Measurements from ENCODE around the gene OXER1. TPM values are rescaled to one million over a fixed set of nuclear protein-coding genes. Genes with fewer than 3 reads are reported as not detected.

Gene OXER1
- total RNA-seq, 2 donors from 2014 or later, result 4.5 to 5.6 TPM

DNA sequence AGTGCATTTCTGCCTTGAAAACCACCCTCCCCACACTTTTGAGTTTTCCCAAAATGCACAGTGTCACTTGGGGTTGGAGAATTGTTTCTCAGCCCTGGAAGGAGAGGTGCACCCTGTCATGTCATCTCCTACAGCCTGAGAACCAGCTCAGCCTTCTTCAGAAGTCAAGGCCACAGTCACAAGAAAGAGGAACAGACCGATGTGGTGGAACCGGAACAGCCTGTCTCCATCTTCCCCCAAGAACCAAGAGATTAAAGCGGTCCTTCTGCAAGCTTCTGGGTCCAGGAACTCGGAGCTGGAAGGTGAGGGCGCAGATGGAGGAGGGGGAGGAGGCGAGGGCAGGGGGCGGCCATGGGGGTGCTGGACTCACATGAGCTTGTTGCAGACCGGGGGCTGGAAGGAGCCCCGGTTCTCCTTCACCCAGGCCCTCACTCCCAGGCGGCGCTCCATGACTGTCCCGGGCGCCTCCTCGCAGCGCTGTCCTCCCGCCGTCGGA lies 28.2 kb upstream of the OXER1 start:
- intact Hi-C loops (cut with DNase I), result loop anchor here (10.0 kb wide), 1 partner anchor 297 kb away; the partner anchor contains the start of gene KCNG3
- no peak for TF ChIP-seq POLR2AphosphoS5 (IDR thresholded peaks at IDR 0.05)
- TF ChIP-seq, protein P1, sequence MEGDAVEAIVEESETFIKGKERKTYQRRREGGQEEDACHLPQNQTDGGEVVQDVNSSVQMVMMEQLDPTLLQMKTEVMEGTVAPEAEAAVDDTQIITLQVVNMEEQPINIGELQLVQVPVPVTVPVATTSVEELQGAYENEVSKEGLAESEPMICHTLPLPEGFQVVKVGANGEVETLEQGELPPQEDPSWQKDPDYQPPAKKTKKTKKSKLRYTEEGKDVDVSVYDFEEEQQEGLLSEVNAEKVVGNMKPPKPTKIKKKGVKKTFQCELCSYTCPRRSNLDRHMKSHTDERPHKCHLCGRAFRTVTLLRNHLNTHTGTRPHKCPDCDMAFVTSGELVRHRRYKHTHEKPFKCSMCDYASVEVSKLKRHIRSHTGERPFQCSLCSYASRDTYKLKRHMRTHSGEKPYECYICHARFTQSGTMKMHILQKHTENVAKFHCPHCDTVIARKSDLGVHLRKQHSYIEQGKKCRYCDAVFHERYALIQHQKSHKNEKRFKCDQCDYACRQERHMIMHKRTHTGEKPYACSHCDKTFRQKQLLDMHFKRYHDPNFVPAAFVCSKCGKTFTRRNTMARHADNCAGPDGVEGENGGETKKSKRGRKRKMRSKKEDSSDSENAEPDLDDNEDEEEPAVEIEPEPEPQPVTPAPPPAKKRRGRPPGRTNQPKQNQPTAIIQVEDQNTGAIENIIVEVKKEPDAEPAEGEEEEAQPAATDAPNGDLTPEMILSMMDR (IDR thresholded peaks at IDR 0.05), result no peak
- no peak for TF ChIP-seq POLR2A (IDR thresholded peaks at IDR 0.05)
- WGBS, result 3% methylated on average over 18 of the region's 18 CpGs

DNA sequence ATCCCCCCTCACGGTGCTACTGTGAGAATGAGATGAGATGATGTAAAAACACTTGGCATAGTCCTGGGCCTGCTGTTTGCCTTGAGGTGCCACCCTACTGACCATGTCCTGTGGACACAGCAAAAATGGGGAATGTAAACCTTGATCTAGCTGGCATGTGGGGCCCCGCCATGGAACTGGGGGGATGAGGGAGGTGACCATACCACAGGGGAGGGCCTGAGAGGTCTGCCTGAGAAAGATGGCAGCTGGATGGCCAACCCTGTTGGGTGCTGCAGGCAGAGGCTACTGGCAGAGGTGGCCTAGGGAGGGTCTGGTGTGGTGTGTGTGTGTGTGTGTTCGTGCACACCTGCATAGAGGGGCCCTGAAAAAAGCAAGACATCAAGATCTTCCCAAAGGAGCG lies 27.7 kb upstream of the OXER1 start:
- H3K27me3 ChIP-seq (replicated peaks; ENCODE audit: insufficient read depth), result no peaks in the 10 kb centered on the region
- H3K27ac ChIP-seq, result peak overlapping the region; percentile 89 to 95
- DNase-seq (ENCODE audit: low spot score), result no peak
- TF ChIP-seq POLR2AphosphoS5 (IDR thresholded peaks at IDR 0.05) (no peak), POLR2A (IDR thresholded peaks at IDR 0.05) (no peak)
- TF ChIP-seq, protein P1 (IDR thresholded peaks at IDR 0.05), result no peak
- peak overlapping the region in 1 of 2 donors; percentile 58 for H3K4me3 ChIP-seq
- H3K36me3 ChIP-seq, result no peaks in the 10 kb centered on the region
- intact Hi-C loops (cut with DNase I), result loop anchor here (10.0 kb wide), 1 partner anchor 297 kb away; the partner anchor contains the start of gene KCNG3
- no peaks in the 10 kb centered on the region for H3K9me3 ChIP-seq
- WGBS, result 66% methylated on average over 4 of the region's 4 CpGs
- H3K4me1 ChIP-seq (replicated peaks), result peaks cover 5% of the 10 kb centered on the region

More for the DNA sequence above, 28.2 kb upstream of the OXER1 start:
- Histone ChIP-seq H3K36me3 (no peaks in the 10 kb centered on the region), H3K27ac (peak overlapping the region; percentile 89 to 95), H3K4me1 (replicated peaks) (peaks cover 5% of the 10 kb centered on the region), H3K4me3 (peak overlapping the region; percentile 58 to 60), H3K27me3 (replicated peaks; ENCODE audit: insufficient read depth) (no peaks in the 10 kb centered on the region), H3K9me3 (no peaks in the 10 kb centered on the region)
- DNase-seq (ENCODE audit: low spot score), result peak; percentile 21

DNA sequence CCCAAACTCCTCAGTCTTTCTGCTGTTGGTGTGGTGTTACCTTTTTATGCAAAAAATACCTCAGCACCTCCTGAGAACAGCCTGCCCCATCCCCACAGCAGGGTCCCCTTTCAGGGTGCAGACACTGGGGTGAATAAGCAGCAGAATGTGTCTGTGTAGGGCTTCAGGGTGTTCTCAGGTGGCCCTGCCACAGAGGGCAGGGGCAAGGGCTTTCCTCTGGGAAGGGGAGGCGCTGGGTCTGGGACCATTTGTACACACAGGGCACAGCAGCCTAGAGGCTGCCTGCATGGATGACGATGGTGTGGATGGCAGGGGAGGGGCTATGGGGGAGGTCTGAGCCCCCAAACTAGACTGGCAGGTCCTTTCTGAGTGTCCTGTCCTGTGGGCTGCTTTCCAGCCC lies 25.8 kb upstream of the OXER1 start:
- H3K27ac ChIP-seq, result no peak overlapping the region
- no peaks in the 10 kb centered on the region for H3K36me3 ChIP-seq
- H3K4me3 ChIP-seq, result no peak overlapping the region
- no peak for TF ChIP-seq POLR2A (IDR thresholded peaks at IDR 0.05)
- TF ChIP-seq POLR2AphosphoS5 (IDR thresholded peaks at IDR 0.05), result no peak
- TF ChIP-seq, protein P1 (IDR thresholded peaks at IDR 0.05), result no peak
- H3K9me3 ChIP-seq, result no peaks in the 10 kb centered on the region
- intact Hi-C loops (cut with DNase I), result loop anchor here (10.0 kb wide), 1 partner anchor 295 kb away; the partner anchor contains the start of gene KCNG3
- WGBS, result 93% methylated on average over 2 of the region's 2 CpGs
- DNase-seq (ENCODE audit: low spot score), result no peak
- peaks cover 5% of the 10 kb centered on the region for H3K4me1 ChIP-seq (replicated peaks)
- H3K27me3 ChIP-seq (replicated peaks; ENCODE audit: insufficient read depth), result no peaks in the 10 kb centered on the region

DNA sequence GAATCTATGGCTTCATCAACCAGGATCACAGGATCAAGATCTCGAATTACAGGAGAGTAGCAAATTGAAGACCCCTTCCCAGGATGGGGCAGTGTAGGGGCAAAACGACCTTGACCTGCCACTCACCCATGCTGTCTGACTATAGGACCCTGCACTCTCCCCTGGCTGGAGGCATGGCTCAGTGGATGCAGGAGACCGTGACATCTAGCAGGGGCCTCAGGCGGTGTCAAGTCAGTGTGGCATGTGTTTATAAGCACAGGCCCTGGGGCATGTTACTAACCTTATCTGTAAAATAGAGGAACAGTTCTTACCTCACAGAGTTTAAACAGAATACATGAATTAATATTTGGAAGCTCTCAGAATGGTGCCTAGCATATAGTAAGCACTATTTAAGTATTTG lies 24.9 kb upstream of the OXER1 start:
- no peaks in the 10 kb centered on the region for H3K9me3 ChIP-seq
- no peaks in the 10 kb centered on the region for H3K27me3 ChIP-seq (replicated peaks; ENCODE audit: insufficient read depth)
- WGBS, result 61% methylated on average over 4 of the region's 4 CpGs
- no peaks in the 10 kb centered on the region for H3K36me3 ChIP-seq
- no peak overlapping the region for H3K27ac ChIP-seq
- TF ChIP-seq, protein P1 (IDR thresholded peaks at IDR 0.05), result no peak
- TF ChIP-seq POLR2A (IDR thresholded peaks at IDR 0.05) (no peak), POLR2AphosphoS5 (IDR thresholded peaks at IDR 0.05) (no peak)
- intact Hi-C loops (cut with DNase I), result no loop called here
- H3K4me3 ChIP-seq, result no peak overlapping the region
- peaks cover 5% of the 10 kb centered on the region for H3K4me1 ChIP-seq (replicated peaks)
- DNase-seq (ENCODE audit: low spot score), result no peak

DNA sequence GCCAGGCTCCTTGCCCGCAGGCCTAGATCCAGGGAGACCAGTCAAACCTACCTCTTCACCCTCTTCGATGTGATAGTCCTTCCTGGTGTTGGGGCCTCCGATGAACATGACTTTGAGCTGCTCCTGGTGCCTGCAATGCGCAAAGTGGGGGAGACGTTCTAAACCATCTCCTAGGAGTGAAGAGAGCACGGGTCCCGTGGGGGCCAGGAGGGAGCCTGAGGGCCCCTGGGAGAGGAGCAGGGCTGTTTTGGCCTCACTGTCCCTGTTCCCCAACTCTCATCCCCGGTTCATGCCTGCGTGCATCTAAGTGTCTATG lies 24.5 kb upstream of the OXER1 start:
- H3K4me3 ChIP-seq, result no peak overlapping the region
- 67% methylated on average over 9 of the region's 9 CpGs for WGBS
- intact Hi-C loops (cut with DNase I), result no loop called here
- peaks cover 5% of the 10 kb centered on the region for H3K4me1 ChIP-seq (replicated peaks)
- DNase-seq (ENCODE audit: low spot score), result no peak
- TF ChIP-seq, protein P1 (IDR thresholded peaks at IDR 0.05), result no peak
- TF ChIP-seq POLR2A (IDR thresholded peaks at IDR 0.05), result no peak
- TF ChIP-seq POLR2AphosphoS5 (IDR thresholded peaks at IDR 0.05), result no peak
- H3K27me3 ChIP-seq (replicated peaks; ENCODE audit: insufficient read depth), result no peaks in the 10 kb centered on the region
- H3K27ac ChIP-seq, result no peak overlapping the region
- no peaks in the 10 kb centered on the region for H3K36me3 ChIP-seq
- H3K9me3 ChIP-seq, result no peaks in the 10 kb centered on the region

Measured in prostate gland (tissue), 2 donors.